Epidermal melanocyte (primary cell): Measurements from ENCODE around the gene PIK3C2B.
"Not testable (repeated sequence)": the region's sequence is repeated elsewhere in the genome, so short reads cannot be mapped to it uniquely, and the experiment has no call there.

ENCODE experiments used
- DNase-seq: peaks from one replicate; pipeline ENCODE4 v3.0.0; 2011; ENCODE audit warnings: low spot score; ENCODE audit not compliant: insufficient read length

PIK3C2B gene

GRCh38 chr1:204494281-204495077 lies at the start of gene PIK3C2B:
Gene PIK3C2B, minus strand, starts transcription at chr1:204494805. Its CDS starts 25,003 bp downstream, at chr1:204469802.
- DNase-seq = peak; percentile 77

DNA sequence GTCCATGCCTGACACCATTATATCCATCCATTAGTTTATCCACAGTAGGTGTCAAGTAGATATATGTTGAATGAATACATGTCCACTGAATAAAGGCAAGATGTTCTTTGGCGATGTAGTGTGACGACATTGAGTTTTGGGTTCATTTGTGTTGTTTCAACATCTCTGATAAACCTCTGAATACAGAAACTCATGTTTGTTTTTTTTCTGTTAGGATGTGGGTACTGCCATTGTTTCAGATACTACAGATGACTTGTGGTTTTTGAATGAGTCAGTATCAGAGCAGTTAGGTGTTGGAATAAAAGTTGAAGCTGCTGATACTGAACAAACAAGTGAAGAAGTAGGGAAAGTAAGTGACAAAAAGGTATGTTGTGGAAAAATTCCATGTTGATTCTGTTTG lies 49.7 kb upstream of the PIK3C2B start:
- DNase-seq = no peak

DNA sequence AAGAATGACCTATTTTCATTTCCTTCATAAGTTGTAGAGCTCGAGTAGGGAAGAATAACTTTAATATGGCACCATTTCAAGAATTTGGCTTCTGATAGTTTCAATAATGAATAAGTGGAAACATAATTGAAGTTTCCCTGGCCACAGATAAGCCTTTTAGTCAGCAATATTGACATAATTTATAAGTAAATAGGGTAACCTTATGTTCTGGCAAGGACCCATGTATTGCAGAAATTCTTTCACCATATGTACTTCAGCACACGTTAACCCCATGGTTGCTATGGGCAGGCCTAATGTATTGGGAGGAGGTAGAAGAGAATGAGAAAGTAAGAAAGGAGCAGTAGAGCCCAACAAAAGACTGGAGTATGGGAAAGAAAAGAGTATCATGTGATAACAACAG lies 47.0 kb upstream of the PIK3C2B start:
- DNase-seq = no peak

- DNase-seq = no peak
Measured at GRCh38 chr1:204532832-204533231, 38.2 kb upstream of the PIK3C2B start.

GRCh38 chr1:204530932-204531331 lies 36.3 kb upstream of the PIK3C2B start:
- DNase-seq = no peak

DNA sequence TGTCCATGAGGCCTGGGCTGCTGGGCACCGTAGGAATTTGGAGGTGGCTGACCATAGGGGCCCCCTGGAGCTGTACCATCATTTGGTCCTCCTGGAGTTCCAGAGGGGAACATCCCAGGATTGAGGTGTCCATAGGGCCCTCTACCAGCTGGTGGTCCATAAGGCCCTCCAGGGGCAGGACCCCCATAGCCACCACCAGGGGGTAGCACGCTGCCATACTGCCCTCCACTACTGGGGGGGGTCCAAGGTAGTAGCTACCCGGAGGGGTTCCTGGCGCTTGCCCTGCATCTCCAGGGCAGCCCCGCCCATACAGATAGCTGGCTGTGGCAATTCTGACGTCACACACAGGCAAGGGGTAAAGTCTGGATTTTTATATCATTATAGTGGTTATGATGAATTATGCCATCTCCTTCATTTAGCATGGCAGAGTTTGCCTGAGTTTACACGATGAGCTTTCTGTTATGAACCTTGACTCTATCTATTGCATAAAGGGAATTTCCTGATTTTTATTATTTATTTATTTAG lies 34.8 kb upstream of the PIK3C2B start:
- DNase-seq = no peak

GRCh38 chr1:204528677-204529076 lies 34.1 kb upstream of the PIK3C2B start:
- no peak for DNase-seq

- DNase-seq = no peak
Measured at GRCh38 chr1:204528241-204528640, 33.6 kb upstream of the PIK3C2B start.

DNA sequence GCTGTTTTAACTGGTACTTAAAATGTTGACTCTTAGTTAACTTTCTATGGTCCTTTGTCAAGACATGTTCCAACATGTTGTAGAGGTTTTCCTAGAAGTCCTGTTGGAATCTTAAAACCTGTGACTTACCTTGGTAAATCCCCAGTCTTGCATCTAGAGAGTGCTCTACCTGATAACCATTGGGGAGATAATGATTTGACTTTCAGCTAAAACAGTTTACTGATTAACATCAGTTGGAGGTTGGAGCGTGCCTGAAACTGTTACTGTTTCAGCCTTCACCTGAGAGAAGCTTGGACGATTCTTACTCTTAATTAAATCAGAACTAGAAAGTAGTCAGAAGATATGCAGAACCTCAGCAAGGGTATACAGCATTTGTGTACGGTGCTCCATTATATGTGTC lies 30.4 kb upstream of the PIK3C2B start:
- no peak for DNase-seq

DNA sequence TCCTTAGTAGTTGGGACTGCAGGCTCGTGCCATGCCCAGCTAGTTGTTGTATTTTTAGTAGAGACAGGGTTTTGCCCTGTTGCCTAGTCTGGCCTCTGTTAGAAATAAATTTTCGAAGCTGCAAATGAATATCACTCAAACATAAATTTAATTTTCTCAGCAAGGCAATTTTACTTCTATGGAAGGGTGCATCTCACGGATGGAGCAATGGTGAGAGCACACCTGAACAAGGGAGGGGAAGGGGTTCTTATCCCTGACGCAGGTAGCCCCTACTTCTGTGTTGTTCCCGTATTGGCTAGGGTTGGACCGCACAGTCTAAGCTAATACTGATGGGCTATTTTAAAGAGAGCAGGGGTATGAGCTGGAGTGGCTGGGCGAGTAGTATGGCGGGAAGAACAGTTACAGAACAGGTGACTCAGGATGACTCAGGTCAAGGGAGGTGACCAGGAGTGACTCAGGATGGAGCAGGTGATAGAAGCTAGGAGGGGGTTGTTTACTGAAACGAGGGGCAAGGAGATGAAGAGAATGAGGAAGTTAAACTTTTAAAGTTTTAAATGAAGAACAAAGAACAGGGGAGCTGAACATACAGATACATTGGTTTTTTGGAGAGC lies 29.1 kb upstream of the PIK3C2B start:
- no peak for DNase-seq

DNA sequence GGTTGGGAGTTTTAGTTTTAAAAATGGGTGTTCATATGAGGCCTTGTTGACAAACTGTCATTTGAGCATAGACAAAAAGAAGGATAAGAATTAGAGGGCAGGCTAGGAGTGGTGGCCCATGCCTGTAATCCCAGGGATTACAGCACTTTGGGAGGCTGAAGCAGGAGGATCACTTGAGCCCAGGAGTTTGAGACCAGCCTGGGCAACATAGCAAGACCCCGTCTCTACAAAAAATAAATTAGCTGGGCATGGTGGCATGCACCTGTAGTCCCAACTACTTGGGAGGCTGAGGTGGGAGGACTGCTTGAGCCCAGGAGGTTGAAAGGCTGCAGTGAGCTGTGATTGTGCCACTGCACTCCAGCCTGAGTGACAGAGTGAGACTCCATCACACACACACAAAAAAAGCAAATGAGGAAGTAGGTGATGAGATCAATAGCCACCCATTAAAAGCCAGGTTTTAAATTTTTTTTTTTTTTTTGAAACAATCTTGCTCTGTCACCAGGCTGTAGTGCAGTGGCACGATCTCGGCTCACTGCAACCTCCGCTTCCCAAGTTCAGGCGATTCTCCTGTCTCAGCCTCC lies 27.4 kb upstream of the PIK3C2B start:
- DNase-seq = not testable (repeated sequence)

GRCh38 chr1:204520834-204521709 lies 26.5 kb upstream of the PIK3C2B start:
- no peak for DNase-seq

DNA sequence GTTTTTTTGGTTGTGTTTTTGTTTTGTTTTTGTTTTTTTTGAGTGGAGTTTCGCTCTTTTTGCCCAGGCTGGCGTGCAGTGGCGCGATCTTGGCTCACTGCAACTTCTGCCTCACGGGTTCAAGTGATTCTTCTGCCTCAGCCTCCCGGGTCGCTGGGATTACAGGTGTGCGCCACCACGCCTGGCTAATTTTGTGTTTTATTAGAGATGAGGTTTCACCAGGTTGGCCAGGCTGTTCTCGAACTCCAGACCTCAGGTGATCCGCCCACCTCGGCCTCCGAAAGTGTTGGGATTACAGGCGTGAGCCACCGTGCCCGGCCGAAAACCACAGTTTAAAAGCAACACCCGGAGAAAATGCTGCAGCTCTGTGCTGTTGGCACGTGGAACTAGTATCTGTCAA lies 22.8 kb upstream of the PIK3C2B start:
- DNase-seq = not testable (repeated sequence)

- peak; percentile 90 for DNase-seq
Measured at GRCh38 chr1:204516180-204516879, 21.7 kb upstream of the PIK3C2B start, which contains the start of gene MDM4. Gene MDM4, plus strand, starts transcription at chr1:204516406. Its CDS starts 9,113 bp downstream, at chr1:204525519.

DNA sequence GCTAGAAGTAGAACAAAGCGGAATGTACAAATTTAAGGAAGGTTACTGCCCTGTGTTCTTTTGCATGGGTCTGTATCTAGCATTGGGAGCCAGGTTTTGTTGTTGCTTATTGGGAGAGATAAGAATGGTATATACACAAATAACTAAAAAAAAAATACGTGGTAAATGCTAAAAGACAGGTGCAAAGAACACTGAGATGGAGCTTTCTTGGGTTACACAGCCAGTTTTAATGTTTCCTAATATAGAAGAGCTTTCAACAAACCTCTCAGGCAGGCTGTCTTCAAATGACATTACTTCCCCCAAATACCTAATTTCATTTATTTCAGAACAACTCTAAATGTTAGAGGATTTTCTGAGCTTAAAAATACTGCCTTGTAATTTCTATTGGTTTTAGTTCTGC lies 20.2 kb upstream of the PIK3C2B start:
- no peak for DNase-seq

GRCh38 chr1:204513117-204513716 lies 18.6 kb upstream of the PIK3C2B start:
- no peak for DNase-seq

DNA sequence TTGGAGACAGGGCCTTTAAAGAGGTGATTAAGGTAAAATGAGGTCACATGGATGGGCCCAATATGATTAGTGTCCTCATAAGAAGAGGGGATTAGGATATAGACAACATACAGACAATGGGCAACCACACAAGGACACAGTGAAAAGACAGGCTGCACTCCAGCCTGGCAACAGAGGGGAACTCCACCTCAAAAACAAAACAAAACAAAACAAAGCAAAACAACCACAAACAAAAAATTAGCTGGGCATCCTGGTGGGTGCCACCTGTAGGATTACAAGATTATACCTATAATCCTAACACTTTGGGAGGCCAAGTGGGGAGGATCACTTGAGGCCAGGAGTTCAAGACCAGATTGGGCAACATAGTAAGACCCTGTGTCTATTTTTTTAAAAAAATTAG lies 16.8 kb upstream of the PIK3C2B start:
- DNase-seq = no peak

DNA sequence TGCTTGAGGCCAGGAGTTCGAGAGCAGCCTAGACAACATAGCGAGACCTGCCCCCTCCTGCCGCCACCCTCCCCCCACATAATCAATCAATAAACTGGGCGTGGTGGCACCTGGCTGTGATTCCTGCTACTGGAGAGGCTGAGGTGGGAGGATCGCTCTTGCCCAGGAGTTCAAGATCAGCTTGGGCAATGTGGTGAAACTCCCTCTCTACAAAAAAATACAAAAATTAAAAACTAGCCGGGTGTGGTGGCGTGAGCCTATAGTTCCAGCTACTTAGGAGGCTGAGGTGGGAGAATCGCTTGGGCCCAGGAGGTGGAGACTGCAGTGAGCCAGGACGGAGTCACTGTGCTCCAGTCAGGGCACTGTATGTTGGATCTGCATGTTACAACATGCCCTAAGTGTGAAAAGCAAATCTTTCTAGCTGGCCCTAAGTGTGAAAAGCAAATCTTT lies 14.6 kb upstream of the PIK3C2B start:
- no peak for DNase-seq

- DNase-seq = no peak
Measured at GRCh38 chr1:204507317-204508105, 12.9 kb upstream of the PIK3C2B start.
